HCT116 (cell line): ENCODE data around the gene LGI2. TPM values are rescaled to one million over a fixed set of nuclear protein-coding genes. Genes with fewer than 3 reads are reported as not detected.

ENCODE experiments used
- ATAC-seq: fragments of 200-7000 bp; cut with Tn5 transposase; 2 replicates; pipeline ENCODE4 v1.9.1; 2020; ENCODE audit warnings: mild to moderate bottlenecking, moderate library complexity
- BruUV-seq: library from RNA; stranded (reverse); fragments of 400-500 nt; replicated peaks from 2 replicates; lab custom pipeline; 2021; lab: Mats Ljungman, UMichigan
- CTCF ChIA-PET: fragments of 300-600 bp; sonication (Branson Sonifier 250); formaldehyde crosslinking; loops from one replicate; lab custom pipeline; 2021; ENCODE audit warnings: antibody characterized with exemption; lab: Charles Lee
- POLR2A ChIA-PET: fragments of 300-600, 350-600 bp; sonication (Branson Sonifier 250); formaldehyde crosslinking; loops from one replicate; lab custom pipeline; 2021; ENCODE audit warnings: antibody characterized with exemption; lab: Charles Lee
- RAD21 ChIA-PET, 2 experiments: fragments of 300-600 bp; sonication (Branson Sonifier 250); formaldehyde crosslinking; loops; one replicate each; lab custom pipeline; 2023; ENCODE audit warnings: low total read pairs in 2 of 2; ENCODE audit not compliant: uncharacterized antibody in 2 of 2, unreplicated experiment in 2 of 2, low non-redundant PET in 1 of 2; lab: Charles Lee
- DNase-seq: peaks from one replicate; pipeline ENCODE4 v3.0.0-alpha.2; 2010; ENCODE audit warnings: low read depth, low spot score
- H2AFZ ChIP-seq: fragments of 200-600 bp; shearing (Covaris generic), sonication (generic); 2 replicates; pipeline ENCODE4 v1.6.1; 2017; ENCODE audit warnings: low read depth, mixed run types, mixed read lengths, antibody characterized with exemption, low read length; ENCODE audit not compliant: poor library complexity, severe bottlenecking
- H3K27ac ChIP-seq: 2 replicates; pipeline ENCODE4 v1.5.1; 2012; ENCODE audit warnings: low read depth, low read length
- H3K27me3 ChIP-seq: fragments of 200-600 bp; sonication (generic); 2 replicates; pipeline ENCODE4 v1.6.1; 2016; ENCODE audit warnings: mixed run types, low read length, mixed read lengths; ENCODE audit not compliant: insufficient read depth
- H3K36me3 ChIP-seq, 2 experiments: fragments of 200-500 bp in 1 of 2; fragments of 200-600 bp in 1 of 2; sonication (Bioruptor generic) in 1 of 2; sonication (generic) in 1 of 2; 2 replicates each; pipeline versions ENCODE4 v1.5.1 to v1.6.1; 2014 to 2016; ENCODE audit warnings: low read length in 2 of 2, inconsistent platforms in 1 of 2, mixed read lengths in 1 of 2, mixed run types in 1 of 2; ENCODE audit not compliant: insufficient read depth in 2 of 2, control insufficient read depth in 1 of 2
- H3K4me1 ChIP-seq, 2 experiments: fragments of 200-600 bp in 1 of 2; sonication (generic) in 1 of 2; 2 replicates each; pipeline versions ENCODE4 v1.5.1 to v1.6.1; 2012 to 2017; ENCODE audit warnings: low read length in 2 of 2, inconsistent platforms in 1 of 2, mild to moderate bottlenecking in 1 of 2, mixed read lengths in 1 of 2, mixed run types in 1 of 2, moderate library complexity in 1 of 2; ENCODE audit not compliant: insufficient read depth in 2 of 2, control insufficient read depth in 1 of 2
- H3K4me2 ChIP-seq: fragments of 200-600 bp; sonication (generic); 2 replicates; pipeline ENCODE4 v1.6.1; 2017; ENCODE audit warnings: mixed run types, low read length, mixed read lengths
- H3K4me3 ChIP-seq, 2 experiments: fragments of 200-600 bp in 1 of 2; sonication (generic) in 1 of 2; replicated peaks in 1 of 2; 2 replicates each; pipeline ENCODE4 v1.5.1; 2011 to 2016; ENCODE audit warnings: low read length in 2 of 2, control low read depth in 1 of 2, low read depth in 1 of 2, mild to moderate bottlenecking in 1 of 2, mixed read lengths in 1 of 2, mixed run types in 1 of 2
- H3K79me2 ChIP-seq: fragments of 200-600 bp; sonication (generic); 2 replicates; pipeline ENCODE4 v1.6.1; 2017; ENCODE audit warnings: mild to moderate bottlenecking, mixed run types, low read length, moderate library complexity, mixed read lengths; ENCODE audit not compliant: insufficient read depth
- H3K9ac ChIP-seq: fragments of 200-600 bp; sonication (generic); 2 replicates; pipeline ENCODE4 v1.6.1; 2016; ENCODE audit warnings: low read length, mixed read lengths
- H3K9me2 ChIP-seq: fragments of 200-600 bp; sonication (generic), shearing (Covaris generic); 2 replicates; pipeline ENCODE4 v1.6.1; 2017; ENCODE audit warnings: mixed run types, mild to moderate bottlenecking, moderate library complexity; ENCODE audit not compliant: insufficient read depth
- H3K9me3 ChIP-seq, 2 experiments: fragments of 200-500 bp in 1 of 2; fragments of 200-600 bp in 1 of 2; sonication (Bioruptor generic) in 1 of 2; sonication (generic) in 1 of 2; 2 replicates each; pipeline ENCODE4 v1.6.1; 2014 to 2017; ENCODE audit warnings: low read length in 2 of 2, mixed read lengths in 2 of 2, inconsistent platforms in 1 of 2, low read depth in 1 of 2, mild to moderate bottlenecking in 1 of 2, mixed run types in 1 of 2, moderate library complexity in 1 of 2; ENCODE audit not compliant: control insufficient read depth in 1 of 2, insufficient read depth in 1 of 2
- H4K20me1 ChIP-seq: fragments of 200-600 bp; sonication (generic), shearing (Covaris generic); 2 replicates; pipeline ENCODE4 v1.6.1; 2017; ENCODE audit warnings: mixed run types, mild to moderate bottlenecking, moderate library complexity; ENCODE audit not compliant: insufficient read depth
- ATF3 ChIP-seq: IDR thresholded peaks from 2 replicates; pipeline ENCODE4 v1.6.1; 2012
- CEBPB ChIP-seq: IDR thresholded peaks from 2 replicates; pipeline ENCODE4 v1.6.1; 2012; ENCODE audit warnings: low read depth
- EGR1 ChIP-seq: IDR thresholded peaks from 2 replicates; pipeline ENCODE4 v1.6.1; 2012; ENCODE audit warnings: low read depth
- ELF1 ChIP-seq: IDR thresholded peaks from 2 replicates; pipeline ENCODE4 v1.6.1; 2012; ENCODE audit warnings: low read depth, borderline replicate concordance
- EZH2 ChIP-seq: fragments of 200-600 bp; sonication (generic); IDR thresholded peaks from 2 replicates; pipeline ENCODE4 v1.6.1; 2017; ENCODE audit warnings: antibody characterized with exemption, mixed run types
- EZH2phosphoT487 ChIP-seq: fragments of 200-600 bp; IDR thresholded peaks from 2 replicates; pipeline ENCODE4 v1.6.1; 2018; ENCODE audit warnings: antibody characterized with exemption, borderline replicate concordance
- JUND ChIP-seq: IDR thresholded peaks from 2 replicates; pipeline ENCODE4 v1.6.1; 2012
- MAX ChIP-seq: IDR thresholded peaks from 2 replicates; pipeline ENCODE4 v1.6.1; 2012
- POLR2A ChIP-seq: IDR thresholded peaks from 2 replicates; pipeline ENCODE4 v1.7.0; 2011; ENCODE audit warnings: borderline replicate concordance; ENCODE audit not compliant: insufficient read depth, insufficient read length; ENCODE audit errors: extremely low read depth
- POLR2AphosphoS5 ChIP-seq: IDR thresholded peaks from 2 replicates; pipeline ENCODE4 v1.6.1; 2011; ENCODE audit warnings: mild to moderate bottlenecking, low read depth, low read length, moderate library complexity
- RAD21 ChIP-seq: IDR thresholded peaks from 2 replicates; pipeline ENCODE4 v1.6.1; 2012; ENCODE audit warnings: low read depth, mild to moderate bottlenecking
- REST ChIP-seq: IDR thresholded peaks from 2 replicates; pipeline ENCODE4 v1.6.1; 2012; ENCODE audit warnings: low read depth
- SIN3A ChIP-seq: IDR thresholded peaks from 2 replicates; pipeline ENCODE4 v1.6.1; 2012; ENCODE audit warnings: low read depth
- SP1 ChIP-seq: IDR thresholded peaks from 2 replicates; pipeline ENCODE4 v1.6.1; 2012; ENCODE audit warnings: low read depth
- SRF ChIP-seq: IDR thresholded peaks from 2 replicates; pipeline ENCODE4 v1.6.1; 2012; ENCODE audit warnings: low read depth
- YY1 ChIP-seq: IDR thresholded peaks from 2 replicates; pipeline ENCODE4 v1.6.1; 2011; ENCODE audit warnings: low read length, low read depth, moderate library complexity, mild to moderate bottlenecking; ENCODE audit not compliant: insufficient replicate concordance; ENCODE audit errors: extremely low read depth
- ZNF274 ChIP-seq: fragments of 200-500 bp; sonication (Bioruptor generic); IDR thresholded peaks from 2 replicates; pipeline ENCODE4 v1.6.1; 2014; ENCODE audit warnings: mild to moderate bottlenecking, low read depth, low read length, inconsistent platforms
- intact Hi-C: fragments of 100-400 bp; cut with micrococcal nuclease; formaldehyde crosslinking; loops from 2 replicates; pipeline ENCODE4 v1.10.0; 2022
- total RNA-seq: library from RNA; stranded (reverse); gene quantifications from one replicate; pipeline ENCODE4 v1.2.1, GENCODE V29; 2021; ENCODE audit not compliant: unreplicated experiment

LGI2 gene
- total RNA-seq, 1 experiment from 2014 or later, result not detected

- POLR2A ChIA-PET, result no interaction called here
- H4K20me1 ChIP-seq, result no peaks in the 10 kb centered on the region
Observed at GRCh38 chr4:25060963-25061340, 30.2 kb upstream of the LGI2 start.

GRCh38 chr4:25060241-25060962, 29.7 kb upstream of the LGI2 start:
- H3K79me2 ChIP-seq, result no peaks in the 10 kb centered on the region

More at GRCh38 chr4:25060963-25061340, 30.2 kb upstream of the LGI2 start:
- no peak for ATAC-seq
- Histone ChIP-seq H3K27me3 (no peaks in the 10 kb centered on the region), H2AFZ (no peak overlapping the region), H3K4me1 (no peaks in the 10 kb centered on the region), H3K36me3 (no peaks in the 10 kb centered on the region), H3K9me2 (no peaks in the 10 kb centered on the region), H3K4me3 (no peak overlapping the region), H3K9ac (no peak overlapping the region), H3K4me2 (no peak overlapping the region), H3K79me2 (no peaks in the 10 kb centered on the region), H3K9me3 (no peaks in the 10 kb centered on the region), H3K27ac (no peak overlapping the region)
- no peak for TF ChIP-seq YY1
- no peak for TF ChIP-seq RAD21
- TF ChIP-seq MAX, result no peak
- no peak for TF ChIP-seq POLR2AphosphoS5
- no peak for TF ChIP-seq JUND
- TF ChIP-seq SRF, result no peak
- TF ChIP-seq EZH2phosphoT487, result no peak
- no peak for TF ChIP-seq ELF1
- TF ChIP-seq POLR2A, result no peak
- ChIA-PET CTCF (no interaction called here), RAD21 (no interaction called here)
- no peak for DNase-seq
- intact Hi-C loops, result no loop called here
- BruUV-seq, result no TSS peak

More at GRCh38 chr4:25060241-25060962, 29.7 kb upstream of the LGI2 start:
- Histone ChIP-seq H2AFZ (no peak overlapping the region), H3K9me3 (no peaks in the 10 kb centered on the region), H3K9ac (no peak overlapping the region), H3K4me1 (no peaks in the 10 kb centered on the region)
- TF ChIP-seq RAD21, result no peak
- no peak for TF ChIP-seq POLR2AphosphoS5
- no peak for TF ChIP-seq REST
- TF ChIP-seq ATF3, result no peak
- no peak for TF ChIP-seq ZNF274
- no peak for TF ChIP-seq ELF1
- no peak for TF ChIP-seq SP1
- no peak for TF ChIP-seq EZH2
- TF ChIP-seq CEBPB, result no peak
- TF ChIP-seq SIN3A, result no peak
- no peak for TF ChIP-seq EGR1
- TF ChIP-seq, all 23 proteins: peak for 0
- RAD21 ChIA-PET, result no interaction called here
- no peak overlapping the region for H3K27ac ChIP-seq
- no peak overlapping the region for H3K4me2 ChIP-seq
- BruUV-seq, result no TSS peak
- H3K36me3 ChIP-seq, result no peaks in the 10 kb centered on the region
- CTCF ChIA-PET, result no interaction called here
- H3K9me2 ChIP-seq, result no peaks in the 10 kb centered on the region
- 0 out of 2 replicates have a peak, but pooled peaks cover 5% of the 10 kb centered on the region for H3K27me3 ChIP-seq
- DNase-seq (no peak), ATAC-seq (no peak)
- POLR2A ChIA-PET, result no interaction called here
- H4K20me1 ChIP-seq, result no peaks in the 10 kb centered on the region
- no peak overlapping the region for H3K4me3 ChIP-seq
- intact Hi-C loops, result no loop called here
